Posterior cingulate gyrus (tissue), 11 donors: Measurements from ENCODE around the gene ZFHX3.
A peak's percentile ranks its signal among the peaks of the same experiment; 100 is the strongest.

ENCODE experiments used
- DNase-seq, 10 donors: peaks; one replicate each; pipeline versions ENCODE4 v3.0.0 to v3.0.0-alpha.2; 2020 to 2021; ENCODE audit warnings: mixed read lengths in 3 of 10
- intact Hi-C: fragments of 100-400 bp; cut with DNase I; formaldehyde crosslinking; loops from one replicate; pipeline ENCODE4 v1.15.1; 2023

Gene ZFHX3

DNA sequence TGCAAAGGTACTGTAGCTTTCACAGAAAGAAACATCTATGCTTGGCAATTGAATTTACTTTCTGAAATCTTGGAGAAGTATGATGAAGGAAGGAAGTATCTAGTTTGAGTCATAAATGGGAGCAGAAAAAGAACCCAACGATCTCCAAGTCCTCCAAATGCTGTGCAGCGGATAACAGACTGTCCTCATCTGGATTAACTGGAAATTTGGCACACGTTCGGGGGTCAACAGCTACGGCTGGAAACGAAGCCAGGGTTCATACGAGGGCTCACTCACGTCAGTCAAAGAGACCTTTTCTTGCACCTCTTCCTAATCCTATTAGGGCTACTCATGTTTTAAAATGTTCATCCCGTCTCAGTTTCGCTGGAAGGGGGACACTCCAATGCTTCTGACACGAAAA is 152.0 kb downstream of the ZFHX3 start:
- intact Hi-C loops = no loop called here
- no peak for DNase-seq

DNA sequence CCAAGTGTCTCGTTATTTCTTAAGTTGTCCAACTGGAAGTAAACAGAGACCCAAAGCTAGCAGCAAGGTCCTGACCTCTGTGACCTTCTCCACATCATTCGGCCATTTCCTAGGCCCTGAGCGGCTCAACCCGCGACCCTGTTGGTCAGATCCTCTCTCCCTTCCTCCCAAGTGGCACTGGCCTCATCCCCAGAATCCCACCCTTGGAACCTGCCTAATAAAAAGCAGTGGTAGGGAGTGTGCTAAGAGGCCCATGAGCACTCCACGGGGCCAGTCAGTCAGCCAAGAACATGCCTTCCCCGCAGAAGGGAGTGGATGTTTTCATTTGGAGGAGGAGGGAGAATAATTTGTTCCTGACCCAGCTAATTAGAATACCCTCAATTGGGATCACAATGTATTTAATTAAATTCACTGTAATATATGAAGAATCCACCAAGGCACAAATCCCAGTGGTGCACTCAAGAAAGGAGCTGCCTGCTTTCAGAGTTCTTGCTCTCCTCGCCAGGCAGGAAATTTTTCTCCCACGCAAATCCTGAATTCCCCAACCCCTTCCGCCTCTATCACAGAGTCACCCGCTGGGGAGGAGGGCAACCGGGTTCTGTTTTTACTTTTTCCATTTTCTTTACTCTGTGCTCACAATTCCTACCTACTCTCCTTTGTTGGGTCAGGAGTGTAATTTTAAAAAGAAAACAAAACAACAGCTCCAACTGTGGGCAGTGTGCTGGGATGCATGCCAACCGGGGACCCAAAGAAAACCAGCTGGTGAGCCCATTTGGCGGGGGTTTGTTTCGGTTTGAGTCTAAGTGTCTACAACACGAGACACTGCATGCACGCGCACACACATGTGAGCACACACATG is 153.4 kb downstream of the ZFHX3 start:
- DNase-seq = peak in 1 of 10 donors; percentile 27
- intact Hi-C loops = no loop called here

DNA sequence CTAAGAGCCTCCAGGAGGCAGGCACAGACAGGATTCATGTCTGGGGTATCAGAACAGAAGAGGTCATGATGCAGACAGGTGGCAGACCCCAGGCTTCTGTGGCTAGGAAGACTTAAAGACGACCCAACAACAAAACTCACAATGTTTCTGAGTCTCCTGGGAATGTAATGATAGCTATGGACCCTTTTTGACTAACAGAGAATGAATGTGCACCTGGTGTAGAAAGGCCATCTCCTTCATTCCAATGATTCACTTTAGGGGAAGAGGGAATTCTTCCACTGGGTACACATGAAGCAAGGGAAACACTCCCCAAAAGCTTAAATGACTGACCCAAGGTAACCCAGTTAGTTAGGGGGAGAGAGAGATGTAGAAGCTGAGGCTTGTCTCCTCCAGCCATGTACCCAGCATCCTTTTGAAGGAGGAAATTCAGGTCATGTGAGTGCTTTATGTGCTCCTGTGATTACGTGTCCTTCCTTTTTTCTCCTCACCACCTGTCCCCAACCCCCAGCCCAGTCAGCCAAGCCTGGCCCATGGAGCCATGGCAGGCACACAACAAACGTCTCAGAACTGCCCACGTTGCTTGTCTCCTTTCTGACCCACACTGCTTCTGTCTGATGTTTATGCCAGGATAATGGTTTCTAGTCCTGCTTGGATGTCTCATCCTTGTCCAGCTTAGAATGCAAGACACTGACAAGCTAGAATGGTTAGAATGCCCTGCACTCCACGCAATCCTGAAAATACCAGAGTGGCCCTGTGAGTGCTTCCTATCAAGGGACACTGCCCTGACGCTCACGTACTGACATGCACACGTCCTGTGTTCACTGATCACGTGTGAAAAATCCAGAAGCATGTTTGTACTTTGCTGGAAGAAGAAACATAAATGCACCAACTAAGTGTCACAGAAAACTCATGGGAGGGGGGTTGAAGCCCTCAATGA is 156.4 kb downstream of the ZFHX3 start:
- DNase-seq = no peak
- intact Hi-C loops = no loop called here

DNA sequence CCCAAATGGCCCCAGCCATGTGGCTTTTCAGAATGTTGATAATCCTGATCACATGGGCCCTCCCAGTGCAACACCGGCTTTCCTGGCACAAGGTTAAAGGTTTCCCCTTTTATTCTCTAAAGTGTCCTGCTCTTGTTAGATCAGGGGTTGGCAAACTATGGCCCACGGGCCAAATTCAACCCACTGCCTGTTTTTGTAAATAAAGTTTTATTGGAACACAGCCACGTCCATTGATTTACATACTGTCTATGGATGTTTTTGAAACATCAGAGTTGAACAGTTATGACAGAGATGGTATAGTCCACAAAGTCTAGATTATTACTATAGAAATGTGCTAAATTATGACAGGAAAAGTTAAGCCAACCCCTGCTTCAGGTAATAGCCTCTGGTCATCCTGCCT is 157.3 kb downstream of the ZFHX3 start:
- no peak for DNase-seq
- intact Hi-C loops = no loop called here

DNA sequence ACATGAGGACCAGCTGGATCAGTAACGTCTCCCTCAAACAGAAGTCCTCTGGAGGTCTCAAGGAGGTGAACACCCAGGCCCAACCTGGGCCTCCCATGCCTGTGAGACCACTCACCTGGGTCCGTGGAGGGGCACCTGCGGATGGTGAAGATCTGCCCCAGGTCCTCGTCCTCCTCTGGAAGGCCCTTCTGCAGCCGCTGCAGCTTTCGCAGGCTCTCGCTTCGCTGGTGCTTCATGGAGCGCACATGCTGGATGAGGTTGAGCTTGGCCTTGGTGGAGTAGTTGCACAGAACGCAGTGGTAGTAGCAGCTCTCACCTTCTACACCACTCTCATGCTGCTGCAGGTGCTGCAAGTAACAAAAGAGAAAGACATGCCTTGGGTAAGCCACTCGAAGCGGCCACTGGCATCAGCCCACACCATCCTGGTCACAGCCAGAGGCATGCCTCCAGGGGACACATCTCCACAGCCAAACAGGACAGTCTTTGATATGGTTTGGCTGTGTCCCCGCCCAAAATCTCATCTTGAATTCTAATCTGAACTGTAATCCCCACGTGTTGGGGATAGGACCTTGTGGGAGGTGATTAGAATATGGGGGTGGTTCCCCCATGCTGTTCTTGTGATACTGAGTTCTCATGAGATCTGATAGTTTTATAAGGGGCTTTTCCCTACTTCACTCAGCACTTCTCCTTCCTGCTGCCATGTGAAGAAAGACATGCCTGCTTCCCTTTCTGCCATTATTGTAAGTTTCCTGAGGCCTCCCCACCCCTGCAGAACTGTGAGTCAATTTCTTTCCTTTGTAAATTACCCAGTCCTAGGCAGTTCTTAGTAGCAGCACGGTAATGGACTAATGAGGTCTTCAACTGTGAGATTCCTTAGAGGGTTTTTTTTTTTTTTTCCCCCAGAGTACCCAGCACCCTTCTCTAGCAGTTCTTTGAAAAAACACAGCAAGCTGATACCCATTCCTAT is 158.0 kb downstream of the ZFHX3 start:
- DNase-seq = no peak
- intact Hi-C loops = no loop called here

DNA sequence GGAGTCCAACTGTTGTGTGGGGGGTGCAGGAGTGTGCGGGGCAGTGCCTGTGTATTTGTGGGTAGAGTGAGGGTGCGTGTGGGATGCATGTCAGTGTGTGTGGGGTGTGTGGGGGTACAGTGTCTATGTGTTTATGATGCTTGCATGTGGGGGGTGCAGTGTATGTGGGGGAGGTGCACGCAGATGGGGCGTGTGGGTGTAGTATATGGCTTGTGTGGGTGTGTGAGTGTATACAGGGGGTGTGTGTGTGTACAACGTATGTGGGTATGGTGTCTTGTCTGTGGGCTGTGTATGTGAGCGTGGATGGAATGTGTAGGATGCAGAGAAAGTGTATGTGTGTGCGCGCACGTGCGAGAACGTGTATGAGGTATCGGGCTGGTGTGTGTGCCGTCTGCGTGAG is 160.4 kb downstream of the ZFHX3 start:
- intact Hi-C loops = no loop called here
- DNase-seq = no peak

DNA sequence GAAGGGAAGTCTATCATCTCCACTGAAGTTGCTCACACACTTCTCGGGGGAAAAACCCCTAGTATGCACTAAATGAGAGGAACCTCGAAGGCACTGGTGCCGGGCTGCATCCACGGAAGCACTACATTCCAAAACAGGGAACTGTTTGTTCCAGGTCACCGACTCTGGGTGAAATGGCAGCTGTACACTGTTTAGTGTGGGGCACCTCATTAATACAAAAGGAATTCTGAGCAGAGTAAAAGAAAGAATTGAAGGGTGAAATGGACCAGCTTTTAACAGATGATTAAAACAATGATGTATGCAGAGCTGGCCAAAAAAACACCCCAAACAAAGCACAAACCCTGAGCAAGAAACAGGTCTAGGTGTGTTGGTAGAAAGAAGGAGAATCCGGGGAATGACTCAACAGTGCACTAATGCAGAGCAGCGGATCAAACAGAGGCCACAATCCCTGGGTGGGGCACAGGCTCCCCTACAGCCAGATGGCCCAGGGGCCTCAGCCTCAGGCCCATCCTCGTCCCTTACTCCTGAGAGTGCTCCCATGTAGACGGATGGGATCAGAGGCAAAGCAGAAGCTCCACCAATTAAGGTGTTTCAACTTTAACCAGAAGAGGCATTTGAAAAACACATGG is 161.5 kb downstream of the ZFHX3 start:
- DNase-seq = no peak
- intact Hi-C loops = no loop called here

DNA sequence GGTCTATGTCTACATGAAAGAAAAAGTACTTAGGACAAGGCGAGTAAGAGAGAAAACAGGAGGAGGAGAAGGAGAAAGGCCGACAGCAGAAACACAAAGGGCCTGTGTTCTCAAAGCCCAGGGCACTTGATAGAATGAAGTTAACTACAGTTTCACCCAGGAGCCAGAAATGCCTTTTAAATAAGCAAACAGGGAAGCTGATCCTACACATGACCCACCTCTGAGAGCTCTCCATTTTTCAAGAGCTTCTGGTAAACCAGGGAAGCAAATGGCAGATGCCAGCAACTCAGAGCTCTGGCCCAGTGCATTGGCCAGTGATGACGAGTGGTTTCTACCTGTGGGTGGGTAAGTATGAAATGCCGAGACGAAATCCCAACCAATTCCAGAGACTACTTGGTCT is 163.4 kb downstream of the ZFHX3 start:
- DNase-seq = no peak
- intact Hi-C loops = no loop called here

DNA sequence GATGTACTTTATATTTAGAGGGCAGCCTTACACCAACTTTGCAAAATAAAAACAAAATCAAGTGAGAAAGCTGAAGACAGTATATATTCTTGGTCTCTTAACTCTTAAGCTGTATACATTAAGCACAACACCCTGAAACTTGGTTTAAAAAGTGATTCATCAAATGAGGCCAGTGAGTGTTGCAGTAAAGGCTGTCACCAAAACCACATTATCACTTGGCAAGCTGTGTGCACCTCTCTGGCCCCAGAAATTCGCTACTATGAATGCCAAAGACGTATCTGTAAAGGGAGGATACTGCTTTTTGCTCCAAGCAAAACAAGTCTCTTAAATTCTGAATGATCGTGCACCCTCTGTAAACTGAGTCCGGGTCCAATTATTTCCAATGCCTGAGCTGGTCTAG is 163.9 kb downstream of the ZFHX3 start:
- intact Hi-C loops = no loop called here

DNA sequence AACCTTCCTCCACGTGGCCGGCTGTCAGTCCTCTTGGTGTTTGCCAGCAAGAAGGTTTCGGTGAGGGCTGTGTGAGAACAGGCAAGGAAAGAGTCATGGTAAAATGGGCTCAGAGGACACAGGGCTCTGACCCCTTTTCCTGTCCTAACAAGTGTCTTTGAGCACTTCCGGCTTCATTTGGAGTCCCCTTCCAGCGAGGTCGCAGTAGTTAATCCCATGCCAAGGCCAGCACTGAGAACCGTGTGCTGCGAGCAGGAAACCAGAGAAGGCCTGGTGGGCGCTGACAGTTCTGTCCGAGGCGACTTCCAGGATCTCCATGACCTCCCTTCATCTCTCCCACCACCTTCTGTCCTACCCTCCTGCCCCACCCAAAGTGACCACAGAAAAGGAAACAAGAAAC is 168.1 kb downstream of the ZFHX3 start:
- intact Hi-C loops = no loop called here
- no peak for DNase-seq

More for the DNA sequence above, 163.9 kb downstream of the ZFHX3 start:
- DNase-seq = no peak

DNA sequence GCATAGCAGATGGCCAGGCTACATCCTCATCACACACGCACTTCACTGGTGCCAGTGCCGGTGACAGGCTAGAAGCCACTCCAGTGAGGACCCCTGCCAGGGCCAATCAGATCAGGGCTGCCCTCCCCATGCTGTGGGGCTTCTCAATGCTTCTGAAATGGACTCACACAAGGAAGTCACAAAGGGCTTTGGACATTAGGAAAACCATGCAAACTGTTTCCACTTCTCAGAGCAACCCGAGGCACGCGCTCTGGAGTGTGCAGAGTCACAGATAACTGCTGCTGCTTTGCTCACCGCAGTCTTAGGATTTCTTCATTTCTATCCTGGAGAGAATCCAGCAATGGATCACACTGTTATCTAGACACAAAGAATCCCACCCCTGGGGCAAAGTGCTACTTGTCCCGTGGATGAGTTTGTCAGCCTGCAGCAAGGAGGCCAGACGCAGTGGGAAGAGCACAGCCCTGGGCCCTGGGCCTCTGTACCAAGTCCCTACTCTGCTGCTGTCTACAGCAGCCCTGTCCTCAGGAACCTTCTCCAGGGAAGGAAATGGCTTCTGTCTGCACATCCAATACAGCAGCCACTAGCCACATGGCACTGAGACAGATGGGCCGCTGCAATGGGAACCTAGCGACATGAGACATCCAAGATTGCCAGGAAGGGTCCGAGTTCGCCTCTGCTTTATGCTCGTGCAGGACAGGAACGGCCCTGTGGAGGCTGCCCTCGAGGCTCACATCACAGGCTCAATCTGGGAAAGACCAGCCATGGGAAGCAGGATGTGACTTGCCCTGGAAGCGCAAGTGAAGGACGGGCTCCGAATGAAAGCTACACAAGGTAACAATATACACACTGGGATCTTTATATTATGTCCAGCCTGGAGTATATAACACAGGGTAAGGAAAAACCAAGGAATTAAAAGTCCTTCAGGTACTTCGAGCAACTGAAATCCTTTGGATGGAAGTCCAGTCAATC is 169.3 kb downstream of the ZFHX3 start:
- intact Hi-C loops = no loop called here
- DNase-seq = no peak

DNA sequence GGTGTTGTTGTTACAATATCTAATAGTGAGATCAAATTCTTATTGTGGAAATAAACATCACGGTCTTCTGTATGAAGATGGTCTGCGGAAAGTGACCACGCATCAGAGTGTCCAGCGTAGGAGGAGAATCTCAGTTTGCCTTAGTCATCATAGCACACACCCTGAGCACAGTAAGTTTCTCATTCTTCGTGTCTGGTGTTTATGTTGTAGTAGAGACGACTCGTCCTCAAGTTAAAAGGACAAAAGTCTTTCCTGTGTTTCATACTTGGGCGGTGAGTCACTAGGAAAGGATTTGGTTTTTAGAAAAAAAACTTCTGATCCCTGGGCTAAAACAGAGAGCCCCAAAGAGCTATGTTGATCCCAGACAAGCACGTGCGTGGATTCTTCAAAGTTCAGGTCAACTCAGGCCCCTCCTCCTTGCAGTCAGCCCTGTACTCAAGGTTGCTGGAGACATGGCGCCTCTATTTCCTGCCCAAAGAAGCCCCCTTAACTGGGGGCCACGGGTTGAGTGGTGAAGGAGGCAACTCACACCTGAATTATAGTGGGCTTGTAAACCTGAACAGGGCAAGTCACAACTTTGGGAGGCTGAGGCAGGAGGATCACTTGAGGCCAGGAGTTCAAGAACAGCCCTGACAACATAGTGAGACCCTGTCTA is 170.4 kb downstream of the ZFHX3 start:
- intact Hi-C loops = no loop called here
- no peak for DNase-seq

DNA sequence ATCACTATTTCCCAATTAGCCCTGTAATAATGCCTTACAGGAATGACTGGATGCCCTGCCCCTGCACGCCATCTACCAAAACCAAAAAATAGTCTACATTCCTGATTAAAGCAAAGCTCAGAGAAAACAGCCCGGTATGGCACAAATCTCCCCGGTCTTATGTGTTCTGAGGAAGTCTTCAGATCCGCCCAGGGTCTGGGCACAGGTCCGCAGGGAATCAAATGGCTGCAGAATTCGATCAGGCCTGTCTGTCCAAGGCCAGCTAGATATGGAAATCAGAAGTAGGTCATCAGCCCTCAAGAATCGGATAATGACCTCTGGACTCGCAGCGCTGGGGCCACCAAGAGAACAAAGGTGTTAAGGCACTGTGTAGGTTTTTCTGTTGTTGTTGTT is 171.0 kb downstream of the ZFHX3 start:
- intact Hi-C loops = no loop called here
- no peak for DNase-seq

DNA sequence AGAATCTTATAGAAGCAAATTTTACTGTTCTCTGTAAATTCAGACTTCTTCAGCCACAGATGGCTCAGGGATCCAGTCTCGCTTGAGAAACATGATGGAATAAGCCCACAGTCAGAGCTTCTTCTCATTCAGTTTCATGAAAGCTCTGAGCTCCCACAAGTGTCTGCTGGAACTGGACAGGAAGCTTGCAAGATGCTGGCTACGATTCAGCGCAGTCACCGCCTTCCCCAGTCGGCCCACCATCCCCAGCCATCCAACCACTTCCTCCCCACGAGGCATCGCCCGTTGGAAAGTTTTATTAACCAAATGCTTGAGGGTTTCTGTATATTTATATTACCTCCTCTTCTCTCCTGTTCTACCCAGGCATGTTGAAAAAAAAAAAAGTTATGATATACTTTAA is 171.7 kb downstream of the ZFHX3 start:
- intact Hi-C loops = no loop called here
- peak in 1 of 10 donors; percentile 24 for DNase-seq

DNA sequence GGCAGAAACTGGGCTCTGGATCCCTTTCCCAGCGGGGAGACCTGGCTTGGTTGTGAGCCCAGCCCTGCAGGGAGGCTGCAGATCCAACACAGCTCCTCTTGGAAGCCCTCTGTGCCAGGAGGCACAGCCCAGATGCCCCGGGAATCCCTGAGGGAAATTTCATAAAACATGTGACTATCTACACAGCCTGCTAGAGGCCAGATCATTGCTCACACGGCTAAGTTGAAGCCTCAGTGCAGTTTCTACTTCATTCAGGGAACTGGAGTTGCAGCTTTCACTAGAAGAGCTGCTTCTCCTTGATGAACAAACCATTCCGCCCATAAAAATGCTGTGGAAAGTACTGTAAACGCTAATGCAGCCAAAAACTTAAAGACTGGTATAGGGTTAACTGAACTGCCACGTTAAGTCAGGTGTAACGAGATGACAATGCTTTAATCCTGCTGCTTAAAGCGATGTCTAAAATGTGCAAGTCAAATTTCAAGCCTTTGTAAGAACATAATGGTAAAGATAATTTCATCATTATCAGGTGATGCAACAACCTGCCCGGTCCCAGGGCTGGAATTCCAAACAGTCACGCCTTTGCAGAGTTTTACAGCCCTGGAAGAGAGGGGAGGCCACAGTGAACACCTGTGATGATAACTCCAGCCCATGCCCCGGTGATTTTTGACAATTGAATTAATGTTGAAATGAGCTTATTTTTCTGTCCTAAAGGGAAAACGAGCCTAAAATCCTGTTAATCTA is 172.5 kb downstream of the ZFHX3 start:
- intact Hi-C loops = no loop called here
- no peak for DNase-seq

DNA sequence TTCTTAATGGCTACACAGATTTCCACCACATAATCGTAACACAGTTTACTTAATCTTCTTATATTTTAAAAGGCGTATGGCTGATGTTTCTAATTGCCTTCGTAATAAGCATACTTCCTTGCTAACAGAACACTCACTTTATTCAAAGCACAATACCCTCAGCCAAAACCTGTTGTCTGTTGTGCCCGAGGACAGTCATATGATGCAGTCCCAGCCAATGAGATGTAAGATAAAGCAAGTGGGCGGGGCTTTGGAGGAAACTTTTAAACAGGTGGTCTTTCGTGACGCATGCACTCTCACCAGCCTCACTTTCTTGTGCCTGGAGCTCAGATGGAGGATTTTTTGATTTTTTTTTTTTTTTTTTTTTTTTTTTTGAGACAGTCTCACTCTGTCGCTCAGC is 174.1 kb downstream of the ZFHX3 start:
- intact Hi-C loops = no loop called here
- DNase-seq = no peak

DNA sequence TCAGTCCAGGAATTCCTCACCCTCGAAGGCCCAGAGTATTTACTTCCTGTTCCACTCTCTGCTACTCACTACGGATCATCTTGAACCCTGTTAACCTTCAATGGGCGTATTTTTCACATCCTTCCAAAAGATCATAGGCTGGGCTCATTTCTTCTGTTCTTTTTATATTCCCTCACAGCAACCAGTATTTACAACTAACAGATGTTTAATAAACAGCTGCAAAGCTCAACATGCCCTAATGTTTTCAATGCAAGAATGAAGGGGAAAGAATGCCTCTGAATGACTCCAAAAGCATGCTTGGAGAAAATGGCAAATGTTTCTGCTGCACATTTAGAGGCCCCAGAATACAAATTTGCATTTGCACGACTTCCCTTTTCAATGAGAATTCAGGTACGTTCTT is 174.9 kb downstream of the ZFHX3 start:
- no peak for DNase-seq
- intact Hi-C loops = no loop called here

DNA sequence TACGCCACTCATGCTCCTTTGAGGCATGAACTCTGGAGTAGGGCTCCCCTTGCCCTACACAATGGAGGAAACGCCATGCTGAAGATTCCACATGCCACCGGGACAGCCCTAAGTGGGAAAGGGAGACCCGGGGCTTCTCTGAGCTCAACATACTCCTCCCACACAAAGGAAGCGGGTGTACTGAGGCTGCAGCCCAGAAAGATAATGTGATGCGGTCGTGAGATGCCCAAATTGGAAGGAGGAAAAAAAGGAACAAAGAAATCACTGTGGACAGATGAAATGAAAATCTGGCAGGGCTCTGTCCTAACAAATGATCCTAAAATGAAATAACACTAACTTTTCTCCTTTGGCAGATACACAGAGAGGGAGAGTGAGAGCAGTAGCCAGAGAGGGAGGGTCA is 182.1 kb downstream of the ZFHX3 start:
- intact Hi-C loops = no loop called here
- no peak for DNase-seq
